ENCODE measurements around the gene ERCC6.

DNA sequence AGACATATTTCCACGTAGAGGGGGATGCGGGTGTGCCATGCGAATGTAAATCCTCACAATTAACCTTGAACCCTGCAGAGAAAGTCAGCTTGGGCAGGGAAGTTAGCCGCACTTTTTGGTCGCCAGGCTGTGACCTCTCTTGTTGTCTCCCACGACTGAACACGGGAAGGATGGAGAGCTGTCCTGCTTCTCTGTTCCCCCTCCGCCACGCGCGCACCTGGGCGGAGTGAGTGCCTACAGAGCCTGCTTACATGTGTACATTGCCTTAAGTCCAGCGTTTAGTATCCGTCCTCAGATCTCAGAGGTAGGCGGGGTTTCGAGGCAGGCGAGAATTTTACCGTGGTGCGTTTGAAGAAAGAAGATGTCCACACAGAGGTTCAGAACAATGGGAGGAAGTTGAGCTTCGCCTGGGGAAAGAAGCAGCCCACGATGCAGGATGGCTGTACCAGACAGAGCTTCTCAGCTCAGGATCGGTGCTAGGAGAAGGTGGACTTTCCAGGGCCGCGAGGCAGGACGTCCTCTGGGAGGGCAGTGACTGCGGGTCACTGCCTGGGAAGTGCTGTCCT is 482 bp upstream of the ERCC6 start:
- TF ChIP-seq, protein P1, sequence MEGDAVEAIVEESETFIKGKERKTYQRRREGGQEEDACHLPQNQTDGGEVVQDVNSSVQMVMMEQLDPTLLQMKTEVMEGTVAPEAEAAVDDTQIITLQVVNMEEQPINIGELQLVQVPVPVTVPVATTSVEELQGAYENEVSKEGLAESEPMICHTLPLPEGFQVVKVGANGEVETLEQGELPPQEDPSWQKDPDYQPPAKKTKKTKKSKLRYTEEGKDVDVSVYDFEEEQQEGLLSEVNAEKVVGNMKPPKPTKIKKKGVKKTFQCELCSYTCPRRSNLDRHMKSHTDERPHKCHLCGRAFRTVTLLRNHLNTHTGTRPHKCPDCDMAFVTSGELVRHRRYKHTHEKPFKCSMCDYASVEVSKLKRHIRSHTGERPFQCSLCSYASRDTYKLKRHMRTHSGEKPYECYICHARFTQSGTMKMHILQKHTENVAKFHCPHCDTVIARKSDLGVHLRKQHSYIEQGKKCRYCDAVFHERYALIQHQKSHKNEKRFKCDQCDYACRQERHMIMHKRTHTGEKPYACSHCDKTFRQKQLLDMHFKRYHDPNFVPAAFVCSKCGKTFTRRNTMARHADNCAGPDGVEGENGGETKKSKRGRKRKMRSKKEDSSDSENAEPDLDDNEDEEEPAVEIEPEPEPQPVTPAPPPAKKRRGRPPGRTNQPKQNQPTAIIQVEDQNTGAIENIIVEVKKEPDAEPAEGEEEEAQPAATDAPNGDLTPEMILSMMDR (IDR thresholded peaks at IDR 0.05; ENCODE audit: poor library complexity, severe bottlenecking), result no peak
- TF ChIP-seq SMC3 (conservative IDR thresholded peaks at IDR 0.05; ENCODE audit: poor library complexity), result peak; percentile 0
- TF ChIP-seq TAF1 (IDR thresholded peaks at IDR 0.05; ENCODE audit: low read depth), result no peak
- no peak for TF ChIP-seq RAD21 (conservative IDR thresholded peaks at IDR 0.05)
